HL-60 (cell line): Measurements from ENCODE around the gene CATSPER4.

Source experiments
- GABPA ChIP-seq: IDR thresholded peaks from 2 replicates; pipeline ENCODE4 v1.6.1; 2012; ENCODE audit warnings: low read depth
- POLR2AphosphoS5 ChIP-seq: IDR thresholded peaks from 2 replicates; pipeline ENCODE4 v1.6.1; 2012; ENCODE audit warnings: low read depth
- SPI1 ChIP-seq: IDR thresholded peaks from 2 replicates; pipeline ENCODE4 v1.6.1; 2012; ENCODE audit warnings: low read depth, mild to moderate bottlenecking, borderline replicate concordance
- TF ChIP-seq, protein P1 (sequence below): IDR thresholded peaks from one replicate; pipeline ENCODE4 v1.5.1; 2011; ENCODE audit warnings: low read length, control low read depth, inconsistent platforms; ENCODE audit not compliant: insufficient read depth
- TF ChIP-seq, protein P2 (sequence below): IDR thresholded peaks from 2 replicates; pipeline ENCODE4 v1.6.1; 2012; ENCODE audit warnings: low read depth; ENCODE audit not compliant: insufficient replicate concordance

DNA sequence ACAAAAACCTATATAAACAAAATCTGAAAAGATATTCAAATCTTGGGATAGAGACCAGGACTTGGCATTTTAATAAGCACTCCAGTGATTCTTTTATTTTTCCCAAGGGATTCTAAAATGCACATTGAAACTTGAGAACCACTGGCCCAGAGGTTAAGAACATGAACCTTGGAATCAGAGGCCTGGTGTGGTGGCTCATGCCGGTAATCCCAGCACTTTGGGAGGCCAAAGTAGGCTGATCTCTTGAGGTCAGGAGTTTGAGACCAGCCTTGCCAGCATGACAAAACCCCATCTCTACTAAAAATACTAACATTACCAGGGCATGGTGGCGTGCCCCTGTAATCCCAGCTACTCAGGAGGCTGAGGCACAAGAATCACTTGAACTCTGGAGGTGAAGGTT is 30.7 kb downstream of the CATSPER4 start:
- TF ChIP-seq, protein P1, sequence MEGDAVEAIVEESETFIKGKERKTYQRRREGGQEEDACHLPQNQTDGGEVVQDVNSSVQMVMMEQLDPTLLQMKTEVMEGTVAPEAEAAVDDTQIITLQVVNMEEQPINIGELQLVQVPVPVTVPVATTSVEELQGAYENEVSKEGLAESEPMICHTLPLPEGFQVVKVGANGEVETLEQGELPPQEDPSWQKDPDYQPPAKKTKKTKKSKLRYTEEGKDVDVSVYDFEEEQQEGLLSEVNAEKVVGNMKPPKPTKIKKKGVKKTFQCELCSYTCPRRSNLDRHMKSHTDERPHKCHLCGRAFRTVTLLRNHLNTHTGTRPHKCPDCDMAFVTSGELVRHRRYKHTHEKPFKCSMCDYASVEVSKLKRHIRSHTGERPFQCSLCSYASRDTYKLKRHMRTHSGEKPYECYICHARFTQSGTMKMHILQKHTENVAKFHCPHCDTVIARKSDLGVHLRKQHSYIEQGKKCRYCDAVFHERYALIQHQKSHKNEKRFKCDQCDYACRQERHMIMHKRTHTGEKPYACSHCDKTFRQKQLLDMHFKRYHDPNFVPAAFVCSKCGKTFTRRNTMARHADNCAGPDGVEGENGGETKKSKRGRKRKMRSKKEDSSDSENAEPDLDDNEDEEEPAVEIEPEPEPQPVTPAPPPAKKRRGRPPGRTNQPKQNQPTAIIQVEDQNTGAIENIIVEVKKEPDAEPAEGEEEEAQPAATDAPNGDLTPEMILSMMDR, result no peak
- TF ChIP-seq, protein P2, sequence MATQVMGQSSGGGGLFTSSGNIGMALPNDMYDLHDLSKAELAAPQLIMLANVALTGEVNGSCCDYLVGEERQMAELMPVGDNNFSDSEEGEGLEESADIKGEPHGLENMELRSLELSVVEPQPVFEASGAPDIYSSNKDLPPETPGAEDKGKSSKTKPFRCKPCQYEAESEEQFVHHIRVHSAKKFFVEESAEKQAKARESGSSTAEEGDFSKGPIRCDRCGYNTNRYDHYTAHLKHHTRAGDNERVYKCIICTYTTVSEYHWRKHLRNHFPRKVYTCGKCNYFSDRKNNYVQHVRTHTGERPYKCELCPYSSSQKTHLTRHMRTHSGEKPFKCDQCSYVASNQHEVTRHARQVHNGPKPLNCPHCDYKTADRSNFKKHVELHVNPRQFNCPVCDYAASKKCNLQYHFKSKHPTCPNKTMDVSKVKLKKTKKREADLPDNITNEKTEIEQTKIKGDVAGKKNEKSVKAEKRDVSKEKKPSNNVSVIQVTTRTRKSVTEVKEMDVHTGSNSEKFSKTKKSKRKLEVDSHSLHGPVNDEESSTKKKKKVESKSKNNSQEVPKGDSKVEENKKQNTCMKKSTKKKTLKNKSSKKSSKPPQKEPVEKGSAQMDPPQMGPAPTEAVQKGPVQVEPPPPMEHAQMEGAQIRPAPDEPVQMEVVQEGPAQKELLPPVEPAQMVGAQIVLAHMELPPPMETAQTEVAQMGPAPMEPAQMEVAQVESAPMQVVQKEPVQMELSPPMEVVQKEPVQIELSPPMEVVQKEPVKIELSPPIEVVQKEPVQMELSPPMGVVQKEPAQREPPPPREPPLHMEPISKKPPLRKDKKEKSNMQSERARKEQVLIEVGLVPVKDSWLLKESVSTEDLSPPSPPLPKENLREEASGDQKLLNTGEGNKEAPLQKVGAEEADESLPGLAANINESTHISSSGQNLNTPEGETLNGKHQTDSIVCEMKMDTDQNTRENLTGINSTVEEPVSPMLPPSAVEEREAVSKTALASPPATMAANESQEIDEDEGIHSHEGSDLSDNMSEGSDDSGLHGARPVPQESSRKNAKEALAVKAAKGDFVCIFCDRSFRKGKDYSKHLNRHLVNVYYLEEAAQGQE, result no peak
- TF ChIP-seq POLR2AphosphoS5, result no peak
- no peak for TF ChIP-seq GABPA
- no peak for TF ChIP-seq SPI1
